Stimulated activated CD4-positive, alpha-beta T cell treated with anti-CD3 and anti-CD28 coated beads, Interleukin-4, amount 100 ng/mL, for 48 hours (primary cell): ENCODE measurements around the gene AGPAT4.
"Not testable (repeated sequence)": the region's sequence is repeated elsewhere in the genome, so short reads cannot be mapped to it uniquely, and the experiment has no call there.

Experiments
- DNase-seq, 2 donors: peaks; one replicate each; pipeline ENCODE4 v3.0.0-alpha.2; 2020; ENCODE audit warnings: low read depth in 2 of 2

AGPAT4 gene

GRCh38 chr6:161227004-161227960 is 46.6 kb downstream of the AGPAT4 start:
- no peak for DNase-seq

DNA sequence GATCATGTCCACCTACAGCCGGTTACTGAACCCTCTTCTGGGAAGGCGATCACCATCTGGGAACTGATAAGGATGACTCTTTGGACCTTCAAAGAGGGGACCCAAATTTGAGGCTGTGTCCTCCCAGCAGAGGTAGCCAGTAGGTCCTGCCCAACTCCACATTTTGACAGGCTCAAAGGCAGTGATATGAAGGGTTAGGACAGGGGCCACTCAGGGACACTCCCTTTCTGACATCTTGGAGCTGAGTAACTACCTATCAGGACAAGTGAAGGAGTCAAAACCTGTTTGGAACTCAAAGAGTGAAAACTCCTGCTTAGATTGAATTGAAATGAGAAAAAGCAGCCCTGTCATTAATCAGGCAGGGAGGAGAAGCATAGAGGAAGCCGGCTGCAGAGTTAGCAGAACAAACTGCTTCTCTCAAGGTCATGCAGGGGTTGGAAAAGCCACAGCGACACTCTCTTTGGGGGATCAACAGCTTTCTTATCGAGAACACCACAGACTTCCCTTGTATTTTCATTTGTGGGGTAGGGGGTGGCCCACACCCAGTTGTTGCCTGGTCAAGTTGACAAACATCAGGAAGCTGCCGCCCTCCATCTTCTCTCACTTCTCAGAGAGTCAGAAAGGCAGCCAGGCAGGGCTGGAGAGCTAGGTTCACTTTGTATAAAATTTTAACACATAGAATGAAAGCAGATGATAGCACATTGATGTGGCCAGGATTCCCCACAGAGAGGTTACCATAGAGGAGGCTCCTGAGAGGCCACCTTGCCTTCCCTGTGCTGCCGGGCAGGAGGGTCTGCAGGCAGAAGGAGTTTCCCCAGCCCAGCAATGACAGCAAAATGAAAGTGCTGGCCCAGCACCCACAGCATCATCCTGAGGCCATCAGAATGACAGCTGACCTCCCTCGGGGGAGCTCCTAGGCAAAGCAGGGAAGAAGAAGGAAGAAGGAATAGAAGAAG is 47.6 kb downstream of the AGPAT4 start:
- no peak for DNase-seq

DNA sequence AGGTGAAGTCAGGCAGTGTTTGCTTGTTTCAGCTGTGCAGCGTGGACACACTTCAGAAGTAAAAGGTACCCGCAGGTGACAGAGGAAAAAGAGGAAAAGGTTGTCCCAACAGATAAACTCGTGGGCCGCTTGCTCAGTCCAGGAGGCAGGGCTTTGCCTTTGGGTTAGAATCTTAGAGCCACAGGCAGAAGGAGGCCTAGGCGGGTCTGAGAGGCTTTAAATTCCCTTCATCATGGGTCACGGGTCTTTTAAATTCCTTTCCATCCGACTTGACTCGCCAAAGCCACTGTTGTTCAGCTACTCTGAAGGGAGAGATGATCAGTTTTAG is 48.2 kb downstream of the AGPAT4 start:
- DNase-seq, result no peak

- DNase-seq, result not testable (repeated sequence)
Observed at GRCh38 chr6:161224951-161225680, 48.7 kb downstream of the AGPAT4 start.

GRCh38 chr6:161223646-161224045 is 50.2 kb downstream of the AGPAT4 start:
- no peak for DNase-seq

DNA sequence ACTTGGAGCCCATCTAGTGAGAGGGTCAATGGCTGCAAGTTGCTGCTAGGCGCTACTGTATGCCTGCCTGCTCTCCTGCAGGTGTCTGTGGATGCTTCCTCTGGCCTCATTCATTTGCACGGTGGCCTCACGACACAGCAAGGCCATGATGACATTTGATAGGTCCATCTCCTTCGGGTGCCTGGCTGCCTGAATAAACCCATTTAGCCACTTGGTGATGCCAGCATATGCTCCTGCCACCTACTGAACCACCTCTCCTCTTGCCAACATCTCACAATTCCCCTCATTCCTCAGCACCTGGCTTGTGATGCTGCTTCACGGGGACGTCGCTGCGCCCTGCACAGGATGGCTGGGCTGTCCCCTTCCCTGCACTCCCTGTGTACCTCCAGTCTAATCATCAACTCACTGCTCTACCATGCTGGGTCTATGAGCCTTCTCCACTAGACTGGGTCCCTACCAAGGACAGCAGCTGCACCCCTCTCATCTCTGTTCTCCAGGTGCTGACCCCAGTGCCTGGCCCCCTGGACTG is 51.1 kb downstream of the AGPAT4 start:
- DNase-seq, result no peak

GRCh38 chr6:161220346-161220745 is 53.5 kb downstream of the AGPAT4 start:
- DNase-seq, result no peak

- DNase-seq, result no peak
Observed at GRCh38 chr6:161219680-161220079, 54.2 kb downstream of the AGPAT4 start.

DNA sequence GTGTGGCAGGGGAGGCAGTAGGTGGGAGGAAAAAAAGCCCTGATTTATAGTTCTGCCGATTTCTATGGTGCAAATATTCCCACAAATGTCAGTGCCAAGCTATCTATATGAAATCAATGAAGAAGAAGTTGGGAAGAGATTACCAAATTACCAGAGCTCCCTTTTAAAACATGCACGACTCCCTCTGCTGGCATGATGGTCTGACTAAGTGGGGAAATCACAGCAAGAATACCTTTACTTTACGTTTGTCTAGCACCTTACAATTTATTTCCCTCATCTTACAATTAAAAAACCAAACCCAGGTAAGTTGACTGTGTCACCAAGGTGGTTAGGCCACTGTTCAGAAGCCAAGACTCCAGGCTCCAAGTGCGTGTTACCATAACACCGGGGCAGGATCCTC is 55.6 kb downstream of the AGPAT4 start:
- no peak for DNase-seq

- DNase-seq, result no peak
Observed at GRCh38 chr6:161217628-161218027, 56.2 kb downstream of the AGPAT4 start.

DNA sequence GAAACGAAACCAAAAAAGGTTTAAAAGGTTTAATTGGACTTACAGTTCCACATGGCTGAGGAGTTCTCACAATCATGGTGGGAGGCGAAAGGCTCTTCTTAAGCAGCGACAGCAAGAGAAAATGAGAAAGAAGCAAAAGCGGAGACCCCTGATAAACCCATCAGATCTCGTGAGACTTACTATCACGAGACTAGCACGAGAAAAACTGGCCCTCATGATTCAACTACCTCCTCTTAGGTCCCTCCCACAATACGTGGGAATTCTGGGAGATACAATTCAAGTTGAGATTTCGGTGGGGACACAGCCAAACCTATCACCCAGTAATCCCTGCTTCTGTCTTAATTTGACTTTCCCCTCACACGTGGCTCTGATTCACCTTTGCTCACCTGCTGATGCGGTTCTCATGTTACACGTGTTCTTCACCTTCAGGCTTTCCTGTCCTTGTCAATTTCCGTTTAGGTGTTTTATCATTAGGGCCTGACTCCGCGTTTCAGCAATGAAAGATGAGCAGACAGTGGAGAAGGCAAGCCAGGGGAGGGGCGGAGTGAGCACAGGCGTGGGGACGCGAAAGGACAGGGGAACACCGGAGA is 57.1 kb downstream of the AGPAT4 start:
- DNase-seq, result no peak

GRCh38 chr6:161215876-161216615 is 57.8 kb downstream of the AGPAT4 start:
- DNase-seq, result no peak

GRCh38 chr6:161215193-161215592 is 58.7 kb downstream of the AGPAT4 start:
- DNase-seq, result no peak

- DNase-seq, result no peak
Observed at GRCh38 chr6:161214722-161215121, 59.1 kb downstream of the AGPAT4 start.

GRCh38 chr6:161212902-161213301 is 61.0 kb downstream of the AGPAT4 start:
- DNase-seq, result no peak

DNA sequence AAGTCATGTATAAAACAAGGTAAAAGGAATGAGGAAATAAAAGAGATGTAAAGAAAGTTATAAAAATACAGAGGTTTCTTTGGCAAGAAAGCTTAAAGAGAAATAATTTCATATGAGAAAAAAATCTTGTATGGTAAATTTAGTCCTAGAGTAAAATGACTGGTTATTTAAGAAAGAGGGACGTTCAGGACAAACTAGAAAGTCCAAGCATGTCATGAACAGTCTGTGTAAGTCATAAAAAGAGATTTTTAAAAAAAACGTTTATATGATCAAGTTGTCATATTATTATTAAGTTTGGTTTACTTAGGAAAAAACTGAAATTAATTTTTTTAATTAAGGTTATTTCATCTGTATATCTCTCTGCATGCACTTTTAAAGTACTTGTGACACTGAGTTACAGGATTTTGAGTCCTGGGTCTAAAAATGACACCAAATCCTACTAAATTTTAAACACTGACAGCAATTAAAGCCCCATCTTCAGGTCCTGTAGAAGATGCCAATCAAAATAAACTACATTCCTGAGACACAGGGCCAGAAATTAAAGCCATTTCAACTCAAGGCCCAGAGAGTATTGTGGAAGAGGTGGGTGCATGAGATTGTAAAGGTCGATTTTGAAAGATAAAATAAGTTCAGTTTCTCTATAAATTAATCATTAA is 62.4 kb downstream of the AGPAT4 start:
- DNase-seq, result no peak

DNA sequence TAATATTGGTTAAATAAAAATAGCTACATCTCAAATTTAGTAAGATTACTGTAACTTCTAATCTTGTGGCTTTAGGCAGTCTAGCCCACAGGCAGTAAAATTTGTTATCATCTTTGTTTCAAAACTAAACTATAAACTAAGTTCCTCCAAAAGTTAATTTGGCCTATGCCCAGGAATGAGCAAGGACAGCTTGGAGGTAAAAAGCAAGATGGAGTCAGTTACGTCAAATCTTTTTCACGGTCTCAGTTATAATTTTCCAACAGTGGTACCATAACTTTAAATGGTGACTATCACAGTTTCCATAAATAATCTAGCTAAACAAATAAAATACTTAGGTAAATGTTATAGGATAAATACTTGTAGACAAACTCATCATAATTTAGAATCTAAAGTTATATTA is 63.0 kb downstream of the AGPAT4 start:
- no peak for DNase-seq

GRCh38 chr6:161207200-161207599 is 66.7 kb downstream of the AGPAT4 start:
- DNase-seq, result no peak

- no peak for DNase-seq
Observed at GRCh38 chr6:161204866-161205557, 68.8 kb downstream of the AGPAT4 start.
